H1 (cell line): ENCODE results near the gene HAO1. TPM values are rescaled to one million over a fixed set of nuclear protein-coding genes. Genes with fewer than 3 reads are reported as not detected.

Experiments used
- SIN3A ChIP-seq, 2 experiments: IDR thresholded peaks in 1 of 2; conservative IDR thresholded peaks in 1 of 2; 2 replicates each; pipeline ENCODE4 v1.6.1; 2011 to 2012; ENCODE audit warnings: low read length in 2 of 2, improper control_type of control experiment in 1 of 2, low read depth in 1 of 2, mild to moderate bottlenecking in 1 of 2
- polyA plus RNA-seq, 7 experiments: library from polyadenylated mRNA; depleted of rRNA in 3 of 7; stranded (reverse) in 5 of 7; unstranded in 2 of 7; fragments of >200 nt in 5 of 7; fragments of 200-250 nt in 2 of 7; gene quantifications; 1 replicate in 5 of 7; 2 replicates in 1 of 7; 4 replicates in 1 of 7; pipeline versions ENCODE4 v1.2.1 to v1.2.3, GENCODE V29; 2011 to 2013; ENCODE audit warnings: missing spikeins in 2 of 7, mixed read lengths in 2 of 7
- total RNA-seq: library from RNA; stranded (reverse); fragmentation: NEBNext Ultra II Directional; extraction: Animal tissue kit (Norgen Biotek cat#: 25700); gene quantifications from 2 replicates; pipeline ENCODE4 v1.2.1, GENCODE V29; 2021

HAO1 gene
- total and polyA plus RNA-seq, 2 of the 8 experiments (the other 6 are each of a cell fraction or from before 2014, with no cell fraction given): not detected

DNA sequence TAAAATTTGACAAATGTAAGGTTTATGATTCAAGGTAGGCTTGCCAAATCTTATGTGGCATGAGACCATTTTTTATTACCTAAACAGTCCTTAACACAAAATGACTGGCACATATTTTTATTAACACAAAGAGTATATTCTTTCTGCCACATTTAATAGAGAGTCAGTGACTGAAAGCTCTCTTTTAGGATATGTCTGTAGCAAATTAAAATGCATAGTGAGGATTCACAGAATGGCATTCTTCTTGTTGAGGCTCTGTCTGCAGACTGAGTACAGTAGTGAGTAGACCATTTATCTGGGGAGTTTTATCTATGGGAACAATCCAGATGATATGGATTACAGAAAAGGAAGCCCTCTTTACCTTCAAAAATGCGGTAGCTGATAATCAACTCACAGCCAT lies 56.5 kb downstream of the HAO1 start (continued):
- no peak for TF ChIP-seq SIN3A (conservative IDR thresholded peaks at IDR 0.05 in 1 of 2, IDR thresholded peaks at IDR 0.05 in 1 of 2; ENCODE audit: low read depth in 1 of 2, low read length in 2 of 2)
